Measurements from ENCODE around the gene SLC6A13. TPM values are rescaled to one million over a fixed set of nuclear protein-coding genes. Genes with fewer than 3 reads are reported as not detected.
"Not testable (repeated sequence)": the region's sequence is repeated elsewhere in the genome, so short reads cannot be mapped to it uniquely, and the experiment has no call there.

SLC6A13 gene
- total RNA-seq, 2 experiments from 2014 or later, result 0.09 TPM; not detected in 1

DNA sequence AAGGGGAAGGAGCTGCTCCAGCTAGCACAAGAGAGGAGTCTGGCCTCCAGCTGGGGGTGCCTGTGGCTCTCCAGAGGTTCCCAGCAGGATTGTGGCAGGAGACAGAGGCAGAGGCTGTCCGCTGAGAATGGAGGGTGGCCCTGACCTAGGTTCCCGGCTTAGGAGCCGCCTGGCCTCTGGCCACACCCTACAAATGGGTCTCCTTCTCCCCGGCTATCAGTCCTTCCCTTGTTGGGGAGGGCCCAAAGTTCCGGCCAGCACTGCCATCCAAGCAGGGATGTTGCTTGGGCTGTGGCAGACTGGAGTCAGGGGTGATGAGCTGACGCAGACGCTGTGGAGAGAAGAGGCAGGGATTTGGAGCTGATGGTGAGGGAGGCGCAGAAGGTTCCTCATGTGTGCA is 71.8 kb downstream of the SLC6A13 start:
- DNase-seq (ENCODE audit: low spot score), result no peak
- intact Hi-C loops (cut with micrococcal nuclease; ENCODE audit: unreplicated experiment), result no loop called here
- H3K4me2 ChIP-seq (ENCODE audit: low read length), result no peak overlapping the region
- ChIA-PET CTCF (ENCODE audit: unreplicated experiment) (no interaction called here), POLR2A (no interaction called here)
- no peaks in the 10 kb centered on the region for H3K36me3 ChIP-seq (ENCODE audit: insufficient read depth, low read length)
- H3K4me3 ChIP-seq (ENCODE audit: low read depth, low read length, poor library complexity, severe bottlenecking), result no peak overlapping the region
- no peaks in the 10 kb centered on the region for H3K9me3 ChIP-seq (ENCODE audit: low read length)
- no TSS peak for BruUV-seq (replicated peaks)
- H3K27ac ChIP-seq (ENCODE audit: low read depth, low read length, poor library complexity, severe bottlenecking), result no peak overlapping the region
- H3K79me2 ChIP-seq (ENCODE audit: insufficient read depth, low read depth, low read length), result no peaks in the 10 kb centered on the region
- H2AFZ ChIP-seq (ENCODE audit: low read length), result no peak overlapping the region
- TF ChIP-seq, protein P1, sequence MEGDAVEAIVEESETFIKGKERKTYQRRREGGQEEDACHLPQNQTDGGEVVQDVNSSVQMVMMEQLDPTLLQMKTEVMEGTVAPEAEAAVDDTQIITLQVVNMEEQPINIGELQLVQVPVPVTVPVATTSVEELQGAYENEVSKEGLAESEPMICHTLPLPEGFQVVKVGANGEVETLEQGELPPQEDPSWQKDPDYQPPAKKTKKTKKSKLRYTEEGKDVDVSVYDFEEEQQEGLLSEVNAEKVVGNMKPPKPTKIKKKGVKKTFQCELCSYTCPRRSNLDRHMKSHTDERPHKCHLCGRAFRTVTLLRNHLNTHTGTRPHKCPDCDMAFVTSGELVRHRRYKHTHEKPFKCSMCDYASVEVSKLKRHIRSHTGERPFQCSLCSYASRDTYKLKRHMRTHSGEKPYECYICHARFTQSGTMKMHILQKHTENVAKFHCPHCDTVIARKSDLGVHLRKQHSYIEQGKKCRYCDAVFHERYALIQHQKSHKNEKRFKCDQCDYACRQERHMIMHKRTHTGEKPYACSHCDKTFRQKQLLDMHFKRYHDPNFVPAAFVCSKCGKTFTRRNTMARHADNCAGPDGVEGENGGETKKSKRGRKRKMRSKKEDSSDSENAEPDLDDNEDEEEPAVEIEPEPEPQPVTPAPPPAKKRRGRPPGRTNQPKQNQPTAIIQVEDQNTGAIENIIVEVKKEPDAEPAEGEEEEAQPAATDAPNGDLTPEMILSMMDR (conservative IDR thresholded peaks at IDR 0.05; ENCODE audit: low read length), result no peak
- no peak for TF ChIP-seq EZH2phosphoT487 (IDR thresholded peaks at IDR 0.05; ENCODE audit: borderline replicate concordance, low read depth, low read length)
- H4K20me1 ChIP-seq (ENCODE audit: insufficient read depth, low read length), result no peaks in the 10 kb centered on the region
- no peaks in the 10 kb centered on the region for H3K4me1 ChIP-seq (ENCODE audit: insufficient read depth, low read length, poor library complexity, severe bottlenecking)
- H3K9me2 ChIP-seq (ENCODE audit: insufficient read depth, low read length), result no peaks in the 10 kb centered on the region

DNA sequence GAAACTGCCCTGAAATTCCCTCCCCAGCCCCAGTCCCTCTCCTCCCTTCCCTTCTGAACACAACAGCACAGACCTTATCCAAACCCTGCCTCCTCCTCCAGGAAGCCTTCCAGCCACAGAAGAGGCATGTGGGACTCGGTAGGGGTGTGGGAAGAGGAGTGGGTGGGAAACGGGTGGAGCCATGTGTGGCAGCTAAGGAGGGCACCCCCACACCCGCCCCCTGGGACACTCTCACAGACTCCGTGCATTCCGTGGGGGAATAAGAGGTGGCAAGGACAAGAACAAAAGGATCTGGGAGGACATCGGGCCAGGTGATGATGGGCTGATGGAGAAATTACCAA is 73.0 kb downstream of the SLC6A13 start:
- Histone ChIP-seq H3K79me2 (ENCODE audit: insufficient read depth, low read depth, low read length) (no peaks in the 10 kb centered on the region), H3K4me2 (ENCODE audit: low read length) (no peak overlapping the region), H3K4me1 (ENCODE audit: insufficient read depth, low read length, poor library complexity, severe bottlenecking) (no peaks in the 10 kb centered on the region), H3K27ac (ENCODE audit: low read depth, low read length, poor library complexity, severe bottlenecking) (no peak overlapping the region), H3K9me3 (ENCODE audit: low read length) (no peaks in the 10 kb centered on the region), H3K36me3 (ENCODE audit: insufficient read depth, low read length) (no peaks in the 10 kb centered on the region), H4K20me1 (ENCODE audit: insufficient read depth, low read length) (no peaks in the 10 kb centered on the region), H3K9me2 (ENCODE audit: insufficient read depth, low read length) (no peaks in the 10 kb centered on the region), H3K4me3 (ENCODE audit: low read depth, low read length, poor library complexity, severe bottlenecking) (no peak overlapping the region), H2AFZ (ENCODE audit: low read length) (no peak overlapping the region)
- intact Hi-C loops (cut with micrococcal nuclease; ENCODE audit: unreplicated experiment), result no loop called here
- TF ChIP-seq, protein P1 (conservative IDR thresholded peaks at IDR 0.05; ENCODE audit: low read length), result no peak
- TF ChIP-seq EZH2phosphoT487 (IDR thresholded peaks at IDR 0.05; ENCODE audit: borderline replicate concordance, low read depth, low read length), result no peak
- BruUV-seq (replicated peaks), result no TSS peak
- no peak for DNase-seq (ENCODE audit: low spot score)
- POLR2A ChIA-PET, result no interaction called here
- CTCF ChIA-PET (ENCODE audit: unreplicated experiment), result no interaction called here

DNA sequence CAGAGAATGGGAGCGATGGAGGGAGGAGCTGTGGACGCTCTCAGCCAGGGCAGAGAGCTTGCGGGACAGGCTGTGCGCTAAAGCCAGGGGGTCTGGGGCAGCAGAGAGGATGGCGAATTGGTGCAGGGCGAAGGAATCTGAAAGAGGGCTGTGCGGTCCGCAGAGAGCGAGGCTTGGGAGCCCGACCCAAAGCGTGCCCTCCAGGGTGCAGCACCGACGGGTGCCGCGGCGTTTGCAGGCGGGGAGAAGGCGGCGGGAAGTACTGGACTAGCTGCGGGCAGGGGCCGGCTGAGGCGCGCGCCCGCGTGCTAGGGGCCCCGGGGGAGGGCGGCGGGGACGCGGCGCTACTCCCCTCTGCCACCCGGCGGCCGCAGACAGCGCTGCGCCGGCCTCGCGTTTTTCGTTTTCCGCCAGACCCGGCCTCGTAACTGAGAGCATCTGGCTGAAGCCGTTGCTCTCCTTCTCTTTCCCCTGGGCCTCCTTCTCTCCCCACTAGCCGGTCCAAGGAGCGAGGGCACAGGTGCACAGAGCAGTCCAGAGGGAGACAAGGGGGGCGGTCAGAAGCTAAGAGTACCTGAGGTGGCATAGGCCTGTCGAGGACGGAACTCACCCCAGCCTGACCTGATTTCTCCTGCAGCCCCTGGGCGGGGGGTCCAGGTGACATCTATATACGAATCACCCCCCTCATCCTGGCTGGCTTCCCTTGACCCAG is 73.6 kb downstream of the SLC6A13 start:
- H3K4me1 ChIP-seq (ENCODE audit: insufficient read depth, low read length, poor library complexity, severe bottlenecking), result no peaks in the 10 kb centered on the region
- no peak for TF ChIP-seq EZH2phosphoT487 (IDR thresholded peaks at IDR 0.05; ENCODE audit: borderline replicate concordance, low read depth, low read length)
- TF ChIP-seq, protein P1 (conservative IDR thresholded peaks at IDR 0.05; ENCODE audit: low read length), result no peak
- no peak for DNase-seq (ENCODE audit: low spot score)
- no peaks in the 10 kb centered on the region for H3K9me2 ChIP-seq (ENCODE audit: insufficient read depth, low read length)
- intact Hi-C loops (cut with micrococcal nuclease; ENCODE audit: unreplicated experiment), result no loop called here
- H3K79me2 ChIP-seq (ENCODE audit: insufficient read depth, low read depth, low read length), result no peaks in the 10 kb centered on the region
- ChIA-PET POLR2A (no interaction called here), CTCF (ENCODE audit: unreplicated experiment) (no interaction called here)
- no peaks in the 10 kb centered on the region for H3K9me3 ChIP-seq (ENCODE audit: low read length)
- no peak overlapping the region for H3K27ac ChIP-seq (ENCODE audit: low read depth, low read length, poor library complexity, severe bottlenecking)
- H3K36me3 ChIP-seq (ENCODE audit: insufficient read depth, low read length), result no peaks in the 10 kb centered on the region
- no peaks in the 10 kb centered on the region for H4K20me1 ChIP-seq (ENCODE audit: insufficient read depth, low read length)
- H2AFZ ChIP-seq (ENCODE audit: low read length), result no peak overlapping the region
- BruUV-seq (replicated peaks), result no TSS peak
- H3K4me2 ChIP-seq (ENCODE audit: low read length), result no peak overlapping the region
- no peak overlapping the region for H3K4me3 ChIP-seq (ENCODE audit: low read depth, low read length, poor library complexity, severe bottlenecking)

DNA sequence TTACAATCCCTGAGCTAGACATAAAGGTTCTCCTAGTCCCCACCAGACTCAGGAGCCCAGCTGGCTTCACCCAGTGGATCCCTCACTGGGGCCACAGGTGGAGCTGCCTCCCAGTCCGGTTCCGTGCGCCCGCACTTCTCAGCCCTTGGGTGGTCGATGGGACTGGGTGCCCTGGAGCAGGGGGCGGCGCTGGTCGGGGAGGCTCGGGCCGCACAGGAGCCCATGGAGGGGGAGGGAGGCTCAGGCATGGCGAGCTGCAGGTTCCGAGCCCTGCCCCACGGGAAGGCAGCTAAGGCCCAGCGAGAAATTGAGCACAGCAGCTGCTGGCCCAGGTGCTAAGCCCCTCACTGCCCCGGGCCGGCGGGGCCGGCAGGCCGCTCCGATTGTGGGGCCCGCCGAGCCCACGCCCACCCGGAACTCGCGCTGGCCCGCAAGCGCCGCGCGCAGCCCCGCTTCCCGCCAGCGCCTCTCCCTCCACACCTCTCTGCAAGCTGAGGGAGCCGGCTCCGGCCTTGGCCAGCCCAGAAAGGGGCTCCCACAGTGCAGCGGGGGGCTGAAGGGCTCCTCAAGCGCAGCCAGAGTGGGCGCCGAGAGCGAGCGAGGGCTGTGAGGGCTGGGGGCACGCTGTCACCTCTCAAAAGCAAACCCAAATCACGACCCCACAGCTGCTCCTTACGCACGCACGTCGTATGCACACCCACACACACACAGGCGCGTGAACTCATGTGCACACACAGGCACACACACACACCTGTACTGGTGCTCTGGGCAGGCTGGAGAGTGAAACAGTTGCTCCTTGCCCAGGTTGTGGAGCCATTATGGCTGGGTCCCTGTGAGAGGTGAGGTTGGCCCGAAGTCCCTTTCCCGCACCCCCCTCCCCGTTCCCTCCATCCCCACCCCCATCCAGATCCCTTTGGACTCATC is 74.4 kb downstream of the SLC6A13 start:
- H3K9me3 ChIP-seq (ENCODE audit: low read length); CTCF ChIA-PET (ENCODE audit: unreplicated experiment); BruUV-seq (replicated peaks); H3K4me3 ChIP-seq (ENCODE audit: low read depth, low read length, poor library complexity, severe bottlenecking); H3K9me2 ChIP-seq (ENCODE audit: insufficient read depth, low read length); H3K4me2 ChIP-seq (ENCODE audit: low read length); H3K79me2 ChIP-seq (ENCODE audit: insufficient read depth, low read depth, low read length); intact Hi-C loops (cut with micrococcal nuclease; ENCODE audit: unreplicated experiment); H2AFZ ChIP-seq (ENCODE audit: low read length); H4K20me1 ChIP-seq (ENCODE audit: insufficient read depth, low read length); H3K4me1 ChIP-seq (ENCODE audit: insufficient read depth, low read length, poor library complexity, severe bottlenecking); DNase-seq (ENCODE audit: low spot score); H3K27ac ChIP-seq (ENCODE audit: low read depth, low read length, poor library complexity, severe bottlenecking); H3K36me3 ChIP-seq (ENCODE audit: insufficient read depth, low read length): not testable (repeated sequence)
- POLR2A ChIA-PET, result interaction anchor here (0.7 kb wide), 1 partner anchor 422 kb away, joined by 3 read pairs; no protein-coding TSS in a partner anchor

Measured in OCI-LY7 (cell line).